K562 (cell line): Measurements from ENCODE around the gene ABCD4.

Source experiments
- SIRT6 ChIP-seq: IDR thresholded peaks from one replicate; pipeline ENCODE4 v1.6.1; 2012; ENCODE audit warnings: low read depth, mild to moderate bottlenecking, control low read depth, inconsistent platforms, low read length, moderate library complexity
- U2AF2 ChIP-seq: fragments of 200-400 bp; formaldehyde crosslinking; optimal IDR thresholded peaks from 2 replicates; pipeline ENCODE3; 2017; ENCODE audit warnings: low read depth, mild to moderate bottlenecking, low read length
- ZC3H4 ChIP-seq: sonication (generic); formaldehyde crosslinking; IDR thresholded peaks from 2 replicates; pipeline ENCODE4 v1.9.0; 2021; ENCODE audit warnings: missing genetic modification reagents, borderline replicate concordance

DNA sequence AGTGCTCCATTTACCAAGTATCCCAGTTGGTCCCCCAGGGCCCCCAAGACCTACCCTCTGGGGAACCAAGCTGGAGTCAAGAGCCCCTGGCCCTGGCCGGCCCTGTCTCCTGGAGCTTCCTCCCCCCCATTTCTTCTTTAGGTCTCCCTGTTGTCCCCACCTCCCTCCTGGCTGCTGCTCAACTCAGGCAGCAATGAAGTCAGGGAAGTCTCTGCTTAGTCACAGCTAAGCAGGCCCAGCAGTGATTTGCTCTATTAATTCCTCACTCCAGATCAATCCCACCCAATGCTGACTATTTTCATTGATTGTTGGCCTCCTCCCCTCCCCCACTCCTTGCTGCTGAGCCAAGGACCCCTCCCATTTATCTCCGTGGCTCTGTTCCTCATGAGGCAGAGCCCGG is 35.1 kb downstream of the ABCD4 start:
- TF ChIP-seq ZC3H4 (CRISPR knock-in tag), result no peak
- TF ChIP-seq SIRT6, result no peak
- TF ChIP-seq U2AF2, result no peak
